Endometrial microvascular endothelial cells (primary cell): ENCODE data around the gene NEMP2. TPM values are rescaled to one million over a fixed set of nuclear protein-coding genes. Genes with fewer than 3 reads are reported as not detected.

Experiments
- in situ Hi-C: cut with HindIII; loops from 2 replicates; pipeline ENCODE4 v1.10.0; 2017; ENCODE audit warnings: low sequenced_read_pairs, low pct_unique_long_range_greater_than_20kb; ENCODE audit errors: inconsistent ontology term
- total RNA-seq: library from RNA; depleted of rRNA; stranded (reverse); fragments of >200 nt; gene quantifications from one replicate; pipeline ENCODE4 v1.2.3, GENCODE V29; 2015; ENCODE audit errors: inconsistent ontology term

The NEMP2 gene
- total RNA-seq, 1 donor from 2014 or later, result 4.2 TPM

DNA sequence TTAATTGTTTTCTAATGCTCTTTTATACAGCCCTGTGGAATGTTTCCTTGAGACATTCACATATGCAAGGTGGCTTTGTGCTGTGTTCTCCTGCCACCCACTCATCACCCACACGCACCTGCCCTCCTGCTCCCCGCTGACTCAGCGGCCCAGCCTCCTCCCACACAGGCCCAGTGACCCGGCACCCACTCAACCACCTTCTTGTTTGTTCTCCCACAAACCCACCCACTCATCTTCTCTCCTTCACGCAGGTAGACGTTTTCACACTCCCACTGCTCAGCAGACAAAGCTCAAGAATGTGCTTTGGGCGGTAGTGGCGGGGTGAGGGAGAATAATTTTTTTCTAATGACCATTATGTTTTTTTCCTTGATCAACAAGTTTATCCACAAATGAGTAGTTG, 28.6 kb upstream of the NEMP2 start:
- in situ Hi-C loops, result no loop called here

- in situ Hi-C loops, result no loop called here
These were observed 27.6 kb upstream of the NEMP2 start for GRCh38 chr2:190562121-190562520.

DNA sequence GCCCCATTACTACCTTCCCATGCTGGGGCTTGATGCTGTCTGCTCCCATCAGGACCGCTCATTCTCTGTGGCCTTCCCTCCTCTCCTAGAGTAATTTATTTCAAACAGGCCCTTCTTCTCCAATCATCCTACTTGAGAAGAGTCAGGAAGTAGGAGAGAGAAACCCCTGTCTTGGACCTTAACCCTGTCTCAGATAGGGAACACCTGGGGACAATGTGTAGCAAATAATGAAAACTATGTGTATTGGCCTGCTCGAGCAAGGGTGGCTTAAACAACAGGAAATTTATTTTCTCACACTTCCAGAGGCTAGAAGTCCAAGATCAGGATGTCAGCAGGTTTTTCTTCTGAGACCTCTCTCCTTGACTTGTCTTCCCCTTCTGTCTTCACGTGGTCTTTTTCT, 26.6 kb upstream of the NEMP2 start:
- in situ Hi-C loops, result no loop called here

GRCh38 chr2:190554357-190555006, 20.0 kb upstream of the NEMP2 start:
- in situ Hi-C loops, result no loop called here

GRCh38 chr2:190553254-190553653, 18.7 kb upstream of the NEMP2 start:
- in situ Hi-C loops, result no loop called here

- in situ Hi-C loops, result no loop called here
These were observed 17.4 kb upstream of the NEMP2 start for GRCh38 chr2:190551928-190552327.

DNA sequence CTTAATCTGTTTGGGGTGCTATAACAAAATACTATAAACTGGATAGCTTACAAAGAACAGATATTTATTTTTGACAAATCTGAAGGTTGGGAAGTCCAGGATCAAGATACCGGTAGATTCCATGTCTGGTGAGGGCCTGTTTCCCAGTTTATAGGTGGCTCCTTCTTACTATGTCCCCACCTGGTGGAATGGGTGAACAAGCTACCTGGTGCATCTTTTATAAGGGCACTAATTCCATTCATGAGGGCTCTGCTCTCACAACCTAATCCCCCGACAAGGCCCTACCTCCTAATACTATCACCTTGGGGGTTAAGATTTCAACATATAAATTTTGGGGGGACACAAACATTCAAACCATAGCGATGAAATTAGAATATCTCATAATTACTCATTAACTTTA, 15.6 kb upstream of the NEMP2 start:
- in situ Hi-C loops, result no loop called here

DNA sequence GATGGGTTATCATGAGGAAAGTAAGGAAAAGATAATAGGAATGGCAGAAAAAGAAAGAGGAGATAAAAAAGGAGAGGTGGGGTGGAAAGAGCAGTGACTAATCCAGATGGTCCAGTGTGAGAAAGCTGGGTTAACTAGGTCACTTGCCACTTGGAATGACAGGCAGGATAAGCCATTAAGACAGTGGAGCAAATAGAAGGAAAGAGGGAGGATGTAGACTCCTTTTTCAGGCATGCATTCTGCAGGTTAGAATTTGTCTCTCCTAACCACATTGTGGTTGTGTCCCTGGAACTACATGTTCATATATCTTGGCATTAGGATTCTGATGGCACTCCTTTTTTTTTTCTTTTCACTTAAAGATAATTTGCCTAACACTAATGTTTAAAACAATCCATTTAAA, 13.4 kb upstream of the NEMP2 start:
- in situ Hi-C loops, result no loop called here

DNA sequence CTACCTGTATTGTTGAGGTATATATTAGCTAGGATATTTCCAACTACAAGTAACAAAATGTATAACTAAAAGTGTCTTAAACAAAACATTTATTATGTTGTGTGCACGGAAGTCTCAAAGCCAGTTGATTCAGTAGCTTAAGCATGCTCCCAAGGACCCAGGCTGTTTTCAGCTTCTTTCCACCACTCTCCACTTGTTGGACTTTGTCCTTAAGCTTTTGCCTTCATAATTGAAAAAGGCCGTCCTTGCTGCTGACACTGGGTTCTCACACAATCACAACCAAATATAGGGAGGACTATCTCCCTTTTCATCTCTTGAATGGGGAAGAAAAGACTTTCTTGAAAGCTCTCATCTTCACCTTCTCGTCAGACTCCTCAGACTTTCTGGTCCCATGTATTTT, 12.2 kb upstream of the NEMP2 start:
- in situ Hi-C loops, result no loop called here

DNA sequence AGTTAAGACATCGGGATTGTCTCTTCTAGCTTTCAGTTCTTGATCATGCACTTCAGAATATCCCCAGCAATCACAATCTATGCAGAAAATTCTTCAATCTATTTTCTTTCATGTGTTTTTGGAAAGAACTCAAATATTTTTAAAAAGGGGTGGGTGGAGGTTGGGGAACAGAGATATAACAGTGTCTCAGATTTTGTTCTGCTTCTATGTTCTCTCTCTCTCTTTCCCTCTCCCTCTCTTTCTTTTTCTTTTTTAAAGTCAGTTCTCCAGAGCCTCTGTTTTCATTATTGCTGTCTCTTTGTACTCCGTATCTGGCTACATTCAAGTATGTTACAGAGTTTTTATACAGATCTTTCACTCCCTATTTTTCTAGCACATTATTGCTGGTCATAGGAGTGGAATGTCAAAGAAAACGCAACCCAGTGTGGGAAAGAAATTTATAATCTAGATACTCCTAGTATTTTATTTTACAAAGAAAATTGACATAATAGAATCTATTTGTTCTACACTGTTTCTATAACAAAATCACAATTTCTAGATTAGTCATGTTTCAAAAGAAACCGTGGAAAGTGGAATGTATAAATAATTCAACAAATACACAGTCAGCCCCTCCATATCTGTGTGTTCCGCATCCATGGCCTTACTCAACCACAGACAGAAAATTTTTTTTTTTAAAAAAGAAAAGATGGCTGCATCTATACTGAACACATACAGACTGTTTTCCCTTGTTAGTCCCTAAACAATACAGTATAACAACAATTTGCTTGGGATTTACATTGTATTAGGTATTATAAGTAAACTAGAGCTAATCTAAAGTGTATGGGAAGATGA, 11.2 kb upstream of the NEMP2 start:
- in situ Hi-C loops, result no loop called here

DNA sequence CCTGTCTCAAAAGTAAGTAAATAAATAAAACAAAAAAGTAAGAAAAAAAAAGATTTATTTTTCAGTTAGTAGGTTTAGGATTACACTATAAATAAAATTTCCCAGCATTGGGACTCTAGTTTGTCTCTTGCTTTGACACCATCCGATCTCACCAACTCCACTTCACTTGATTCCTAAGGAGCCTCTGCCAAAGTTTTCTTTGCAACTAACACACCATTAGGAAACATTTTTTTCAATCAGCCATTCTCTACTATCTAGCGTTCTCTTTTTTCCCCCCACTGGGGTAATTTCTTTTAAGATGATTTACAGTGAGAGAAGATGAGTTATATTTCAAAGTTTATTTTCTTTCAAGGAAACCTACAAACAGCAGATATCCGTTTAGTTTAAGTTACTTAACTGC, 10.6 kb upstream of the NEMP2 start:
- in situ Hi-C loops, result no loop called here

DNA sequence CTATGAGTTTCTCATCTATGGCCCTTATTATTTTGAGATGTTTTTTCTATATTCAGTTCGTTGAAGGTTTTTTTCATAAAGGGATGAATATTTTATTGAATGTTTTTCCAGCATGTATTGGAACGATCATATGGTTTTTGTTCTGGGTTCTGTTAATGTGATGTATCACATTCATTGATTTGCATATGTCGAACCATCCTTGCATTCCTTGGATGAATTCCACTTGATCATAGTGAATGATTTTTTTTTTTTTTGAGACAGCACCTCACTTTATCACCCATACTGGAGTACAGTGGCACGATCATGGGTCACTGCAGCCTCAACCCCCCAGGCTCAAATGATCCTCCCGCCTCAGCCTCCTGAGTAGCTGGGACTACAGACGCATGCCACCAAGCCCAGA, 5.5 kb upstream of the NEMP2 start:
- in situ Hi-C loops, result no loop called here

DNA sequence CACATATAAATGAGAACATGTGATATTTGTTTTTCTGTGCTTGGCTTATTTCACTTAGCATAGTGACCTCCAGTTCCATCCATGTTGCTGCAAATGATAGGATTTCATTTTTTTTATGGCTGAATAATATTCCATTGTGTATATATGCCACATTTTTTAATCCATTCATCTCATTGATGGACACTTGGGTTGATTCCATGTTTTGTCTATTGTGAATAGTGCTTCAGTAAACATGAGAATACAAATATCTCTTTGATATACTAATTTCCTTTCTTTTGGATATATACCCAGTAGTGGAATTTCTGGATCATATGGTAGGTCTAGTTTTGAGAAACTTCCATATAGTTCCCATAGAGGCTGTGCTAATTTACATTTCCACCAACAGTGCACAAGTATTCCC, 3.7 kb upstream of the NEMP2 start:
- in situ Hi-C loops, result no loop called here

DNA sequence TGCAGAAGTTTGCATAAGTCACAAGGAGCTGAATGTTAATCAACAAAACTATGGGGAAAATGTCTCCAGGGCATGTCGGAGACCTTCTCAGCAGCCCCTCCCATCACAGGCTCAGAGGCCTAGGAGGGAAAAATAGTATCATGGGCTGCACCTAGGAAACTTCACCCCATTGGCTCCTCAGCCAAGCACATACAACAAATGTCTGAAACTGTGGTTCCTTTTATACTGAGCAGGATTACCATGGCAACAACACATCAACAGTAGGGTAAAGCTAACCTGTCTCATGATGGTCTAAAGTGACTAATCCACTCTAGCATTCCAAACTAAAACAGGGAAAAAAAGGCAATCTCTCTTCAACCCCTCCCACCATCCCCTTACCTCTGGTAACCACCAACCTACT, 3.2 kb upstream of the NEMP2 start:
- in situ Hi-C loops, result no loop called here

- in situ Hi-C loops, result no loop called here
These were observed 1.1 kb upstream of the NEMP2 start for GRCh38 chr2:190535586-190535985.

DNA sequence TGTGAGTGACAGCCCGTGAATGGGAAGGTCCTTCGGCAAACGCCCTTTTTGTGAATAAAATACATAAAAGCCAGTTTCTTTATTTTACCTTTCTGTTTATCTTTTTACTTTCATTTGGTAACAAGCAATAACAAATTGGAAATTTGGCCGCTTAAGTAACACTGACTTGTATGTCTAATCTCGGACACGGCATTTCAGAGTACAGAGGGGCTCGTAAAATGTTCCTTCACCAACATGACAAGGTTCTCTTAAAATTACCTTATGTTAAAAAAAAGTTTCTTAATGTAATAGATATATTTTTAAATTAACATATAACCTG, 558 bp upstream of the NEMP2 start:
- in situ Hi-C loops, result no loop called here

GRCh38 chr2:190533968-190534309, 583 bp downstream of the NEMP2 start:
- in situ Hi-C loops, result no loop called here

- in situ Hi-C loops, result no loop called here
These were observed 1.2 kb downstream of the NEMP2 start for GRCh38 chr2:190533175-190533967.

- in situ Hi-C loops, result no loop called here
These were observed 1.9 kb downstream of the NEMP2 start for GRCh38 chr2:190532581-190532980.

DNA sequence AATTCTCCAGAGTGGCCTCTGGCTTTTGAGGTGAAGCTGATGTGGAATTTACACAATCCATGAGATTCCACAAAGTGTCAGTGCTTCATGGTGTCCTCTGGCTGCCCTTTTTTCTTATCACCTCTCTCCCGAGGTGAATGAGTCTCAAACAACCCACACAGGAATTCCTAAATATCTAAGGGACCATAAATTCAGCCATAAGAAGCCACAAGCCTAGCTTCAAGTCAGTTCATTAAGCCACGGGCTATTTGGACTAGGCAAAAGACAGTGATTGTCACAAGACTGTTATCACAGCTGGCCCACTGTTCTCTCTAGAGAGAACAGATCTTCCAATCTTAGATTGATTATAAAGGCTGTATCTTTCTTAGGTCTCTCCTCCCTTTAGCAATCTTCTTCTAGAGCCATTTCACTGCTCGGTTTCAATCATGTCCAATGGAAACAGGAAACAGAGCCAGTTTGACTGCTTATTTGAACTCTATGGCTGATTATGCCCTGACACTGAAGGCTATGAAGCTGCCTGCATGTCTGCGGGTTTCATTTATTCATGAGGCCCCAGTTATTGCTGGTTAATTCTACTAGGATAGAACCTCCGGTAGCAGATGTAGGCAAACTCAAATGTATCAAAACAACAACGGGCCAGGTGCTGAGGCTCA, 4.1 kb downstream of the NEMP2 start:
- in situ Hi-C loops, result no loop called here
